ENCODE measurements around the gene CEMIP2. TPM values are rescaled to one million over a fixed set of nuclear protein-coding genes. Genes with fewer than 3 reads are reported as not detected.

The CEMIP2 gene
- total and polyA plus RNA-seq, 2 donors (not counting 1 experiment from before 2014, with no cell fraction given) = 35.1 to 45.6 TPM

- Histone ChIP-seq H4K20me1 (ENCODE audit: control insufficient read depth, extremely low read depth, insufficient read depth, low read length) (no peaks in the 10 kb centered on the region), H3K4me2 (ENCODE audit: extremely low read depth, insufficient read depth, low read length) (no peak overlapping the region), H3K4me1 (ENCODE audit: control insufficient read depth, extremely low read depth, insufficient read depth, low read length) (no peaks in the 10 kb centered on the region), H3K9ac (ENCODE audit: insufficient read depth, low read length) (no peak overlapping the region), H3K27me3 (ENCODE audit: control insufficient read depth, insufficient read depth, low read length) (no peaks in the 10 kb centered on the region), H3K79me2 (ENCODE audit: control insufficient read depth, insufficient read depth, low read length) (no peaks in the 10 kb centered on the region), H3K27ac (ENCODE audit: insufficient read depth, low read length) (no peak overlapping the region), H3K9me3 (ENCODE audit: control insufficient read depth, insufficient read depth, low read depth, low read length) (no peaks in the 10 kb centered on the region), H2AFZ (ENCODE audit: low read length) (no peak overlapping the region), H3K4me3 (replicated peaks in 1 of 4; ENCODE audit: control extremely low read depth in 1 of 4, insufficient read depth in 1 of 4, low read depth in 3 of 4, low read length in 4 of 4) (no peak overlapping the region), H3K36me3 (ENCODE audit: control insufficient read depth, insufficient read depth, low read length) (peaks cover 8% of the 10 kb centered on the region)
- TF ChIP-seq EZH2 (IDR thresholded peaks at IDR 0.05; ENCODE audit: low read length, missing control alignments) = no peak
- TF ChIP-seq CTCF (conservative IDR thresholded peaks at IDR 0.05 in 1 of 2, IDR thresholded peaks at IDR 0.05 in 1 of 2; ENCODE audit: low read depth in 1 of 2, low read length in 2 of 2) = no peak
- DNase-seq (ENCODE audit: low read depth in 2 of 2) = peak; percentile 48 to 53
Observed at GRCh38 chr9:71704796-71705195, 63.5 kb downstream of the CEMIP2 start.

DNA sequence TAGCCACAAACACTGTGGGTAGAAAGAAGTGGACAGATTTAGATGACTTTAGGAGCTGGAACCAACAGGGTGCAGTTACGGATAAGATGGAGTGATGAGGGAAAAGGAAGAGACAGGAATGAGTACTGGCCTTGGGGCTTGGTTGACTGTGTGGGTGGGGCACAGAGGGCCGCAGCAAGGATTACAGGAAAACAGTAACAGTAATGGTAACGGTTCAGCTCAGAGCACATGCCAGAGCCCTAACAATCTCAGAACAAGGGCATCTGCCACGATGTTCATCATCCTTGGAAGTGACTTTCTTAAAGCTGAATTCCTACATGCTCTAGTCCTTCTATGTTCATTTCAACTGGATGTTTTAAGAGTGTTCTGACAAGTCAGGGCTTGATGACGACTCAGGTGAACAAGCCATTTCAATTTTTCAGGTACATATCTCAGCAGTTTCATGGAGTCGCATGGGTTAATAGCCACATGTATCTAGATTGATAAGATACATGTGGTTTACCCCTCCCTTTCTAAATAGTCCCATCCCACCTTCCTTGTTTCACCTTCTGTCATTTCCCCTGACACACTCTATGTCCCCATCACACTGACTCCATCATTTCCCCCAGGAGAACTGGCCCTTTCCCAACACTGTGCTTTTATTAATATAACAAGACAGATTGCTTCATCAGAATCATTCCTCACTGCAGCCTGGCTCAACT lies 65.0 kb downstream of the CEMIP2 start:
- no peaks in the 10 kb centered on the region for H3K79me2 ChIP-seq (ENCODE audit: control insufficient read depth, insufficient read depth, low read length)
- no peaks in the 10 kb centered on the region for H3K9me3 ChIP-seq (ENCODE audit: control insufficient read depth, insufficient read depth, low read depth, low read length)
- H4K20me1 ChIP-seq (ENCODE audit: control insufficient read depth, extremely low read depth, insufficient read depth, low read length) = no peaks in the 10 kb centered on the region
- peaks cover 6% of the 10 kb centered on the region for H3K36me3 ChIP-seq (ENCODE audit: control insufficient read depth, insufficient read depth, low read length)
- no peak overlapping the region for H3K27ac ChIP-seq (ENCODE audit: insufficient read depth, low read length)
- no peak overlapping the region for H2AFZ ChIP-seq (ENCODE audit: low read length)
- no peak for TF ChIP-seq EZH2 (IDR thresholded peaks at IDR 0.05; ENCODE audit: low read length, missing control alignments)
- TF ChIP-seq CTCF (conservative IDR thresholded peaks at IDR 0.05 in 1 of 2, IDR thresholded peaks at IDR 0.05 in 1 of 2; ENCODE audit: low read depth in 1 of 2, low read length in 2 of 2) = no peak
- no peak overlapping the region for H3K4me3 ChIP-seq (replicated peaks in 1 of 4; ENCODE audit: control extremely low read depth in 1 of 4, insufficient read depth in 1 of 4, low read depth in 3 of 4, low read length in 4 of 4)
- no peak overlapping the region for H3K9ac ChIP-seq (ENCODE audit: insufficient read depth, low read length)
- DNase-seq (ENCODE audit: low read depth in 2 of 2) = no peak
- no peaks in the 10 kb centered on the region for H3K4me1 ChIP-seq (ENCODE audit: control insufficient read depth, extremely low read depth, insufficient read depth, low read length)
- H3K4me2 ChIP-seq (ENCODE audit: extremely low read depth, insufficient read depth, low read length) = no peak overlapping the region
- H3K27me3 ChIP-seq (ENCODE audit: control insufficient read depth, insufficient read depth, low read length) = no peaks in the 10 kb centered on the region

DNA sequence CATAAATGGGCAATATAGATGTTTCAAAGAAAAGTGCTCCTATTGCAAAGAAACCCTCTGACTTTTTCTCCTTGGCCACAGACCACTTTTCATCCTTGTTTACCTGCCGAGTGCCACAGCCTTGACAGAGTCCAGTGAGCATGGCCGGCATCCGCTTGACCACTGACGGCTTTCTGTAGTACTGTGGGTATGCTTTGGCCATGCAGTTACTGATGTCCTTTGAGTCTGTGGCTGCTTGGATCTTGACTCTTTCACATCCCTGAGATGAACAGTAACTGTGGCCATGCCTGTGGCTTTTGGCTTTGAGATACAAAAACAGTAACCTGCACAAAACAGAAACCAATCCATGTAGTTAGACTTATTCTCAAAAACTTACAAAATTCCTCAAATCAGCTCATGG lies 70.4 kb downstream of the CEMIP2 start:
- Histone ChIP-seq H3K4me2 (ENCODE audit: extremely low read depth, insufficient read depth, low read length) (no peak overlapping the region), H3K4me3 (replicated peaks in 1 of 4; ENCODE audit: control extremely low read depth in 1 of 4, insufficient read depth in 1 of 4, low read depth in 3 of 4, low read length in 4 of 4) (no peak overlapping the region), H3K4me1 (ENCODE audit: control insufficient read depth, extremely low read depth, insufficient read depth, low read length) (no peaks in the 10 kb centered on the region), H3K9me3 (ENCODE audit: control insufficient read depth, insufficient read depth, low read depth, low read length) (no peaks in the 10 kb centered on the region), H3K36me3 (ENCODE audit: control insufficient read depth, insufficient read depth, low read length) (peaks cover 7% of the 10 kb centered on the region), H3K79me2 (ENCODE audit: control insufficient read depth, insufficient read depth, low read length) (no peaks in the 10 kb centered on the region), H3K9ac (ENCODE audit: insufficient read depth, low read length) (no peak overlapping the region), H2AFZ (ENCODE audit: low read length) (no peak overlapping the region), H3K27me3 (ENCODE audit: control insufficient read depth, insufficient read depth, low read length) (no peaks in the 10 kb centered on the region), H4K20me1 (ENCODE audit: control insufficient read depth, extremely low read depth, insufficient read depth, low read length) (no peaks in the 10 kb centered on the region), H3K27ac (ENCODE audit: insufficient read depth, low read length) (no peak overlapping the region)
- no peak for DNase-seq (ENCODE audit: low read depth in 2 of 2)
- TF ChIP-seq CTCF (conservative IDR thresholded peaks at IDR 0.05 in 1 of 2, IDR thresholded peaks at IDR 0.05 in 1 of 2; ENCODE audit: low read depth in 1 of 2, low read length in 2 of 2) (no peak), EZH2 (IDR thresholded peaks at IDR 0.05; ENCODE audit: low read length, missing control alignments) (no peak)

All from fibroblast of lung (primary cell).